Transverse colon (tissue), 4 donors: Measurements from ENCODE around the gene TMEM132D.

Source experiments
- CTCF ChIP-seq, 5 experiments: fragments of 200-600 bp in 3 of 5; fragments of 450-650 bp in 2 of 5; sonication (generic) in 3 of 5; IDR thresholded peaks; 1 replicate in 2 of 5; 2 replicates in 3 of 5; pipeline ENCODE4 v1.5.1; 2016 to 2017; ENCODE audit warnings: antibody characterized with exemption in 5 of 5, inconsistent platforms in 3 of 5, mild to moderate bottlenecking in 2 of 5, moderate library complexity in 1 of 5
- POLR2AphosphoS5 ChIP-seq, 3 donors: sonication (generic); formaldehyde crosslinking; IDR thresholded peaks; one replicate each; pipeline ENCODE4 v1.6.1; 2016; ENCODE audit warnings: antibody characterized with exemption in 3 of 3

GRCh38 chr12:129200576-129200975 is 703.2 kb downstream of the TMEM132D start:
- TF ChIP-seq POLR2AphosphoS5 (IDR thresholded peaks at IDR 0.05): no peak
- TF ChIP-seq CTCF (IDR thresholded peaks at IDR 0.05): no peak
